ENCODE data around the gene STK10.

DNA sequence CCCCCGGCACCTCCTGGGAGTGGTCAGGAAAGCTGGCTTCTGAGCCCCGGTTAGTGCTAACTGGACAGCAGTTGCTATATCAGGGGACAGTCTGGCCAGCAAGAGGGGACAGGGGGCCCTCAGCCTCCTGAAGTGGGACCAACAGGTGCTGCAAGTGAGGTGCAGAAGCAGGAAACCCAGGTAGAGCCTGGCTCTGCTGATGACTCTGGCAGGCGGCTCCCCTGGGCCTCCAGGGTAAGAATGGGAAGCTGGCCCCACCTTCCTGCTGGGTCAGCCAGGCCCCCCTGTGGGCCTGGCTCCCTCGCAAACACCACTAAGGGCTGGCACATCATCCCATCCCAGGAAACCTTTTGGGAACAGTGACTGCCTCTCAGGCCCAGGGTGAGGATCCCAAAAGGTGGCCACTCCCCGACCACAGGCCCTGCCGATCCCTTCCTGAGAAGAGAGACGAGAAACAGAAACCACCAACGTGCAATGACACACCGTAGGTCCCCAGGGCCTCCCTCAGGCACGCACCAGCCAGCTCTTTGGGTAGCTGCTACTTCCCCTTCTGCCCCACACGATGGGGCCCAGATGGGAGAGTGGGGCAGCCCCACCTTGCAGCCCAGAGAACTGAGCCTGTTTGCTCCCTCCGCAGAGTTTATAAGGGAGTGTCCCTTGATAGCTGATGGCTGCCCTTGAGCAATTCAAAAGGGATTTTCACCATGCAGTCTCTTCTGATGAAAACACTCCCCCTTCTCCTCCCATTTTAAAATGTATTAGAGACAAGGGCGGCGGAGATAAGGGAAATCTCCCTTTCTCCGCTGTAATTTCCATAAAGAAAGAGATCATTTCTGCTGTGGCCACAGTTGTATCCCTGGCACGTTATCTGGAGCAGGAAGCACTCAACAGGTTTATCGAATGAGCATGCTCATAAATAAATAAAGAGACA, 76.8 kb downstream of the STK10 start:
- no peak for TF ChIP-seq CTCF (conservative IDR thresholded peaks at IDR 0.05)
- TF ChIP-seq ZFX (IDR thresholded peaks at IDR 0.05), result no peak
